ENCODE measurements around the gene PSMC3IP. TPM values are rescaled to one million over a fixed set of nuclear protein-coding genes. Genes with fewer than 3 reads are reported as not detected.

The PSMC3IP gene
- total and polyA plus RNA-seq, 8 donors = 0.89 to 6.5 (median 4.2) TPM; not detected in 2

- DNase-seq = no peak
- H3K9me3 ChIP-seq = no peaks in the 10 kb centered on the region
- WGBS, 5 donors = 16 to 47% (median 39%) methylated on average over 3 of the region's 3 CpGs
- no peak overlapping the region for H3K4me3 ChIP-seq
- no peaks in the 10 kb centered on the region for H3K27me3 ChIP-seq
- no peak for TF ChIP-seq POLR2A (IDR thresholded peaks at IDR 0.05)
- TF ChIP-seq, protein P1, sequence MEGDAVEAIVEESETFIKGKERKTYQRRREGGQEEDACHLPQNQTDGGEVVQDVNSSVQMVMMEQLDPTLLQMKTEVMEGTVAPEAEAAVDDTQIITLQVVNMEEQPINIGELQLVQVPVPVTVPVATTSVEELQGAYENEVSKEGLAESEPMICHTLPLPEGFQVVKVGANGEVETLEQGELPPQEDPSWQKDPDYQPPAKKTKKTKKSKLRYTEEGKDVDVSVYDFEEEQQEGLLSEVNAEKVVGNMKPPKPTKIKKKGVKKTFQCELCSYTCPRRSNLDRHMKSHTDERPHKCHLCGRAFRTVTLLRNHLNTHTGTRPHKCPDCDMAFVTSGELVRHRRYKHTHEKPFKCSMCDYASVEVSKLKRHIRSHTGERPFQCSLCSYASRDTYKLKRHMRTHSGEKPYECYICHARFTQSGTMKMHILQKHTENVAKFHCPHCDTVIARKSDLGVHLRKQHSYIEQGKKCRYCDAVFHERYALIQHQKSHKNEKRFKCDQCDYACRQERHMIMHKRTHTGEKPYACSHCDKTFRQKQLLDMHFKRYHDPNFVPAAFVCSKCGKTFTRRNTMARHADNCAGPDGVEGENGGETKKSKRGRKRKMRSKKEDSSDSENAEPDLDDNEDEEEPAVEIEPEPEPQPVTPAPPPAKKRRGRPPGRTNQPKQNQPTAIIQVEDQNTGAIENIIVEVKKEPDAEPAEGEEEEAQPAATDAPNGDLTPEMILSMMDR (IDR thresholded peaks at IDR 0.05) = no peak
- no peak for TF ChIP-seq EP300 (IDR thresholded peaks at IDR 0.05)
- no peak for TF ChIP-seq POLR2AphosphoS5 (IDR thresholded peaks at IDR 0.05)
- H3K4me1 ChIP-seq = peaks cover 17 to 66% (median 39%) of the 10 kb centered on the region in 4 donors
- H3K27ac ChIP-seq = peak overlapping the region in 1 of 5 donors; percentile 4
- intact Hi-C loops (cut with DNase I; ENCODE audit: low total_unique reads) = loop anchor here (5.0 kb wide), 1 partner anchor 102 kb away; no protein-coding TSS in a partner anchor
- no peaks in the 10 kb centered on the region for H3K36me3 ChIP-seq
These were observed 48.5 kb downstream of the PSMC3IP start for GRCh38 chr17:42529061-42529460.

DNA sequence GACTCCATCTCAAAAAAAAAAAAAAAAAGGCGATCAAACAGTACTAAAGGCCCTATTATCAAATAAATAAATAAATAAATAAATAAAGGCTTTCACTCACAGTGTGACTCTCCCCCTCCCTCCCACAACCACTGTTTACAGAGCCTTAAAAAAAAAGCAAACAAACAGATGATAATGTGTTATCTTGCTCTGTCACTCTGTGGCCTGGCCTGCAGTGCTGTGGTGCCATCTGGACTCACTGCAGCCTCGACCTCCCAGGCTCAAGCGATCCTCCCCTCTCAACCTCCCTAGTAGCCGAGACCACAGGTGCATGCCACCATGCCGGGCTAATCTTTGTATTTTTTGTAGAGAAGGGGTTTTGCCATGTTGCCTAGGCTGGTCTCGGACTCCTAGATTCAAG is 49.6 kb downstream of the PSMC3IP start:
- 81 to 89% (median 85%) methylated on average over 6 of the region's 6 CpGs for WGBS, 5 donors

GRCh38 chr17:42526031-42526444 is 51.5 kb downstream of the PSMC3IP start:
- Histone ChIP-seq H3K27ac (peak overlapping the region in 3 of 5 donors; percentile 37 to 93 (median 58)), H3K27me3 (no peaks in the 10 kb centered on the region), H3K36me3 (peaks cover 5 to 21% (median 12%) of the 10 kb centered on the region in 4 donors), H3K4me1 (peaks cover 31 to 77% (median 44%) of the 10 kb centered on the region in 4 donors), H3K4me3 (no peak overlapping the region), H3K9me3 (no peaks in the 10 kb centered on the region)
- WGBS, 5 donors = 70 to 76% (median 73%) methylated on average over 6 of the region's 6 CpGs
- DNase-seq = no peak
- intact Hi-C loops (cut with DNase I; ENCODE audit: low total_unique reads) = loop anchor here (5.0 kb wide), 1 partner anchor 99 kb away; no protein-coding TSS in a partner anchor
- TF ChIP-seq, protein P1 (IDR thresholded peaks at IDR 0.05) = no peak
- TF ChIP-seq POLR2A (IDR thresholded peaks at IDR 0.05) = no peak
- TF ChIP-seq POLR2AphosphoS5 (IDR thresholded peaks at IDR 0.05) = no peak
- no peak for TF ChIP-seq EP300 (IDR thresholded peaks at IDR 0.05)

More for the DNA sequence above, 49.6 kb downstream of the PSMC3IP start:
- H3K27ac ChIP-seq = no peak overlapping the region
- TF ChIP-seq EP300 (IDR thresholded peaks at IDR 0.05) (no peak), POLR2A (IDR thresholded peaks at IDR 0.05) (no peak), POLR2AphosphoS5 (IDR thresholded peaks at IDR 0.05) (no peak)
- TF ChIP-seq, protein P1 (IDR thresholded peaks at IDR 0.05) = no peak
- H3K4me1 ChIP-seq = peaks cover 22 to 72% (median 41%) of the 10 kb centered on the region in 4 donors
- H3K4me3 ChIP-seq = no peak overlapping the region
- no peaks in the 10 kb centered on the region for H3K9me3 ChIP-seq
- no peak for DNase-seq
- H3K36me3 ChIP-seq = peaks cover 0 to 2% (median 0%) of the 10 kb centered on the region in 4 donors
- H3K27me3 ChIP-seq = no peaks in the 10 kb centered on the region
- intact Hi-C loops (cut with DNase I; ENCODE audit: low total_unique reads) = loop anchor here (5.0 kb wide), 1 partner anchor 101 kb away; no protein-coding TSS in a partner anchor

- TF ChIP-seq POLR2AphosphoS5 (IDR thresholded peaks at IDR 0.05) (no peak), EP300 (IDR thresholded peaks at IDR 0.05) (no peak), POLR2A (IDR thresholded peaks at IDR 0.05) (no peak)
- TF ChIP-seq, protein P1 (IDR thresholded peaks at IDR 0.05) = no peak
- Histone ChIP-seq H3K36me3 (peaks cover 5 to 23% (median 13%) of the 10 kb centered on the region in 4 donors), H3K27ac (peak overlapping the region in 3 of 5 donors; percentile 58 to 93 (median 91)), H3K4me1 (peaks cover 31 to 77% (median 46%) of the 10 kb centered on the region in 4 donors), H3K9me3 (no peaks in the 10 kb centered on the region), H3K27me3 (no peaks in the 10 kb centered on the region), H3K4me3 (no peak overlapping the region)
- DNase-seq = no peak
- WGBS, 5 donors = 74 to 84% (median 76%) methylated on average over 2 of the region's 2 CpGs
- intact Hi-C loops (cut with DNase I; ENCODE audit: low total_unique reads) = loop anchor here (5.0 kb wide), 1 partner anchor 98 kb away; no protein-coding TSS in a partner anchor
These were observed 52.3 kb downstream of the PSMC3IP start for GRCh38 chr17:42525221-42525620.
